Measurements from ENCODE around the gene MYO5C.
A peak's percentile ranks its signal among the peaks of the same experiment; 100 is the strongest.

The MYO5C gene

DNA sequence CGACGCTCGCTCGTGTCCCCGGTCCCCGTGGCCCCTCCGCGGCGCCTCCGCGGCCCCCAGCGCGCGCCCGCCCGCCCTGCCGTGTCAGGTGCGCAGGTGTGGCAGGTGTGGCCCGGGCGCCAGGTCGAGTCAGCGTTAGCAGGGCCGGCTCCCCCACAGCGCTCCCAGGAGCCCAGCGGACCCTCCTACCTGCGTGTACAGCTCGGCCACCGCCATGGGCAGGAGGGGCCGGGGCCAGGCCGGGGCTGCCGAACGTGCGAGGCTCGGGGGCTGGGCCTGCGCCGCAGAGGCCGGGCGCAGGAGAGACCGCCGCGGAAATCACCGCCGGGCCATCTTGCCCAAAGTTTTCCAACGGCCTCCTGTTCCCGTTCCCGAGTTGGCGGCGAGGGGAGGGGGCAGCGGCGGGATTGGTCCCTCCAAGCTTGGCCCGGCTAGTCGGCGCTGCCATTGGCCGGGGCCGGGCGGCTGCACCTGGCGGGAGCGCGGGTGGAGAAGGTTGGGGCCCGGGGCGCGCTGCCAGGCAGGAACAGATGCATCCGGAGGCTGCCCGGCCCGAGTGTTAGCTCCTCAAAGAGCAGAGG lies at the start of gene MYO5C:
MYO5C (minus strand) TSS at position 384 of the 581 bp plus-strand sequence; CDS start at position 216, 168 bp downstream.
- DNase-seq, result peak; percentile 72

DNA sequence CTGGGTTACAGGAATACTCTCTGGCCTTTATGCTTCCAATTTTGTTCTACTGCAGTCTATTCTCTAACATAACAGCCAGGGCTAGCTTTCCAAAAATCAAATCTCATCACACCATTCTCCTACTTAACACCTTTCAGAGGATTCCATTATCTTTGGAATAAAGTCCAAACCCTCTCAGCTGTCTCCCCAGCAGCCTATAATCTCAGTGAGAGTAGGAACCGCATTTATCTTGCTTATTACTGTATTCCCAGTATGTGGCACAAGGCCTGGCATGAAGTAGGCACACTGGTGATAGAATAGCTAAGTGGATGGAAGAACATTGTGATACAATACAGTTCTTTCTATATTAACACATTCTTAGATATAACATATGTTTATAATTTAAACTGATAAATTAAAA lies 49.0 kb upstream of the MYO5C start:
- no peak for DNase-seq

DNA sequence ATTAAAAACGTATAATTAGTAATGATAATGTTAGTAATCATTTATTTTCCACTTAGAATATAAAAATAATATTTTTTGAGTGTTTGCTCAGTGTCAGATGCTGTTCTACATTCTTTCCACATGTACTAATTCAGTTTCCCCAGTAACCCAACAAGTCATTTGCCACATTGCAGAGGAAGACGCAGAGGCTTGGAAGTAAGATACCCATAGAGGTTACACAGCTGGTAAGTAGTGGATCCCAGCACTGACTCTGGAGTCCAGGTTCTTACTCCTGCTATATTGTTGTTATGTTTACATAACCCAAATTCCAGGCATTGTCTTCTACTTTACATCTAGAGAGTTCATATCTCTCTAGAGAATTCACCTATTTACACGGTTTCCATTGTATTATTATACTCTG lies 48.2 kb upstream of the MYO5C start:
- DNase-seq, result no peak

- DNase-seq, result no peak
These were observed 44.5 kb upstream of the MYO5C start for GRCh38 chr15:52340093-52340492.

- DNase-seq, result no peak
These were observed 43.3 kb upstream of the MYO5C start for GRCh38 chr15:52338891-52339290.

DNA sequence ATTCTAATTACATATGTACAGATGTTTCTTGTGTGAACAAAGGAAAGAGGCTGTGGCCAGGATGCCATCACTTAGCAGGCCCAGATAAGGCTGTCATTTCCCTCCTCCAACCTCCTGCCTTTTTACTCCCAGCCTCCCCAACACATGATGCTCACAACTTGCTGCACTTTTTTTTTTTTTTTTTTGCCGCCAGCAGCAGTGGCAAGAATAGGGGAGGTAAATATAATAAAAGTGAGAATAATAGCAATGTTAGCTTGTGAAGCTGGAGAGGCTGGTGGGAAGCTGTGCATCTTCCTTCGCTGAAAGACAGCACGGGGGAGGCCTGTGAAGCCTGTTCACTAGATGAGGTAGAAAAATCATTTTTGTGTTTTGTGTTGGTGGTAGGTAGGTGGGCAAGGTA lies 42.5 kb upstream of the MYO5C start:
- DNase-seq, result no peak

GRCh38 chr15:52337198-52337853 lies 41.7 kb upstream of the MYO5C start:
- no peak for DNase-seq

- no peak for DNase-seq
These were observed 40.9 kb upstream of the MYO5C start for GRCh38 chr15:52336529-52336928.

- DNase-seq, result no peak
These were observed 39.0 kb upstream of the MYO5C start for GRCh38 chr15:52334491-52335160.

- DNase-seq, result no peak
These were observed 36.1 kb upstream of the MYO5C start for GRCh38 chr15:52331490-52332240.

DNA sequence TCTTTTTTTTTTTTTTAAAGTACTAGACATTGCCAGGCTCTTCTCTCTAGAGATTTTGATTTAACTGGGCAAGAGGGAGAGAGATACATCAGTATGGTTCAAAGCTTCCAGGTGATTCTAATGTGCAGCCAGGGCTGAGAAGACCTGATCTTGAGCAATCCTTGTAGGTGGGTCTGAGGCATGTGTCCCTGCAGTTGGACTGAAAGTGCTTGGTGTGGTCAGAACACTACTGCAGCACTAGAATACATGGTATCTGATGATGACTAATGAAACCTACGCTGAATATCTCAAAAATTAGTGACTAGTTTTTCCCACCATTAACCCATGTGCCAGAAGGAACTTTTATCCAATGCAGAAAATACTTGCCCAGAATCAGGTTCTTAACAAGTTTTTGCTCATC lies 34.4 kb upstream of the MYO5C start:
- DNase-seq, result no peak

GRCh38 chr15:52329150-52329549 lies 33.5 kb upstream of the MYO5C start:
- no peak for DNase-seq

- no peak for DNase-seq
These were observed 33.1 kb upstream of the MYO5C start for GRCh38 chr15:52328680-52329079.

DNA sequence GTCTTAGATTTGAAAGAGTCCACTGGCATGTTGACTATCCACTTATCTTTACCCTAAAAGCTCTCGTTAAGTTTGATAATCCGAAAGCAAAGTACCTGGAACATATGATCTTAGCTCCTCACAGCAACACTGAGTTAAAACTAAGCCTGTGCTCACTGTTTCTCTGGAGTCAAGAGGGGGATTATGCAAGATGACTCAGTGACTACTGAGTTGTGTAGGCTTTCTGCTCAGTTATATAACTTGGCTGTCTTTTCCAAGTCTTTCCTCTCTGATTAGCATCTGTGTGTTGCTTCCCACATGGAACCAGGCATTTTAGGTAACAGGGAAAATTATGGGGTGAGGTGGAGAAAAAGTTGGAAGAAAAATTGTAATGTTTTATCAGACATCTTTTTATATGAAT lies 31.2 kb upstream of the MYO5C start:
- DNase-seq, result no peak

- DNase-seq, result no peak
These were observed 28.5 kb upstream of the MYO5C start for GRCh38 chr15:52324109-52324508.

DNA sequence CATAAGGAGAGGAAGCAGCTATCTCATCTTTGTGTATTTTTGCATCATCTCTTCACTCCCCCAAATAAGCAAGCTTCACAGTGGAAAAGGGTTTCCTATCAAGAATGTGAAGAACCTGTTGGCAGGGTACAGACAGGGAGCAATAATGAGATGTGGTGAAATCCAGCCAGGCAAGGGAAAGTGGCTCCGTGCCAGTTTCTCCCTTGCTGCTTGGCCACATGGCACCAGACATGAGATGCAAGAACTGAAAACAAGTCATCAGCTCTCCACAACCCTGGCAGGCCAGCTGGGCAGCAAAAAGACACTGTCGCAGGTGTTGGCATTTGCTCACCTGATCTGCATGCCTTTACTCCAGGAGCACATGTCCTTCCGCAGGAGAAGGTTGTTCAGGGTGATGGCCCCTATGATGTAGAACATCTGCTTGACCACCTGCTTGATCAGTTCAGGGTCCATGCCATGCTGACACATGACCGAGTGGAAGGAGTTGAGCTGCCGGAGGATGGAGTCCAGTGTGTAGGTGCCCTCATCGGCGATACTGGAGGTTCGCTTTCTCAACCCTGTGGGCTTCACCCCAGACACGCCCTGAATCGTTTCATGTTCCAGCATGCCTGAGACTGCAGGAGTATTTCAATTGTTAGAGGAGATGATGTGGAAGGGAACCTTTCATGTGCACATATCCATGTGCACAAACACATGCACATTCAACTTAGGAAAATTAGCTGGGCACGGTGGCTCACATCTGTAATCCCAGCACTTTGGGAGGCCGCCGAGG lies 23.3 kb upstream of the MYO5C start:
- DNase-seq, result peak; percentile 15

- DNase-seq, result no peak
These were observed 22.1 kb upstream of the MYO5C start for GRCh38 chr15:52317688-52318087.

DNA sequence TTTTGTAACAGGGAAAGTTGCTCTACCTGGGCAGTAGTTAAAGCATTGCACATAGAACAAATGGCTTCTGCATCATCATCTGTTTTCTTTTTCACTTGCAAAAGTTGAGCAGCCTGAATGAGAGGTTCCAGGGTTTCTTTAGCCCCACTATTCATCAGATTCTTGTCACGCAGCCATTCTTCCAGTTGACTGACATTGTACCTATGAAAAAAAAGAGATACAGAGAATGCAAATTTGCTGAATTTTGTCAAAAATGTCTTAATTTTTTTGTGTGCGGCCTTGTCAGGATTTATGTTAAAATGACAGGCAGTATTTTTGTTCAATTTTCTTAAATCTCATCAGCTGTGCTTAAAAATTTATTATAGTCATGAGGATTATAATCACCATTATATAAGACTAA lies 21.4 kb upstream of the MYO5C start:
- DNase-seq, result no peak

DNA sequence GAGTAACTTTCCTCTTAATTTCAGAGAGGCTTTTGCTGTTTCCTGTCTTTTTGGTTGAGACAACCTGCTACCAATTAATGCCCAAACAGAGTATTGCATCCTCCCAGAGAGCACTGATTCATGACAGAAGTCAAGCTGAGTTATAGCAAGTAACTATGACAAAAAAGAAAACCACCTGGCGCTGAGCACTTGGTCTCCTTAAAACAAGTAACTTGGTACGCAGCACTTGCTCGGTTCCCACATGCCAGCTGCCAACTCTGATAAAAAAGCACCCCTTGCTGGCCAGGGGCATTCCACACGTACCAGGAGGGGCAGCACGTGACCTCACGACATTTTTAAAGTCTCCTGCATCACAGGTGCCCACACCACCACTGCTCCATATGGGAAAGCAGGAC lies 13.5 kb upstream of the MYO5C start:
- DNase-seq, result no peak

DNA sequence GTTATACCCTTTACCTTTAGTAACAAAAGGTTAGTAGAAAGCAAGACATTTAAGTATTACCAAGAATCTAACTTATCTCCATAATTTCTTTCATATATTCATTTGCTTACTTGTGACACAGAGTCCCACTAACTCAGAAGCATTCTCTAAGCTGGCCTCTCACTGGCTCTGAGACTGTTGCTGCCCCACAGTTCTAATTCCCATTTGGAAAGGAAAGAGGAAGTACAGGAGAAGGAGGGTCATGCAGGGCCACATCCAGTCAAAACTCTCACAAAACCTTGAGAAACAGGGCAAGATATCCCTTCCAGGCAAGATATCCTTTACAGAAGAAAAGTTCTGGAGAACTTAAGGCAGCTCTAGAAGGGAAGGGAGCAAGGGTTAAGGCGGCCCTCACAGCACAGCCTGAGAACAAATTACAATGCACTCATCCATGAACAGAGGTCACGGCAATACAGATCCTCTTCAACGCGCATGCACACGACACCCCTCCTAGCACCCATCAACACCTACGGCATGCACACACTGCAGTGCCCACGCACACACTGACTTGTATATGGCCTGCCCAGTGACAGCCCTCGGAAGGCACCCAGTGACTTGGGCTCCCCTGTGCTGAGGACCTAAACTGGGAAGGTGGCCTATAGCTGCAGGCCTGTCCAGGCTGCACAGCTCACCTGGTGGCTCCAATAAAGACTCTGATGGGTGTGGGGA lies 13.0 kb upstream of the MYO5C start:
- no peak for DNase-seq

- no peak for DNase-seq
These were observed 12.2 kb upstream of the MYO5C start for GRCh38 chr15:52307847-52308246.

GRCh38 chr15:52306270-52306669 lies 10.7 kb upstream of the MYO5C start:
- no peak for DNase-seq
